H1 (cell line): ENCODE measurements around the gene BBIP1. TPM values are rescaled to one million over a fixed set of nuclear protein-coding genes. Genes with fewer than 3 reads are reported as not detected.

ENCODE experiments used
- CTCF ChIA-PET: fragments of 300-600 bp; sonication (Branson Sonifier 250); formaldehyde crosslinking; loops from one replicate; lab custom pipeline; 2021; ENCODE audit not compliant: partially characterized antibody; lab: Charles Lee
- POLR2A ChIA-PET: fragments of 300-600 bp; sonication (Branson Sonifier 250); formaldehyde crosslinking; loops from one replicate; lab custom pipeline; 2021; ENCODE audit warnings: inconsistent platforms; ENCODE audit not compliant: partially characterized antibody; lab: Charles Lee
- DNase-seq, 2 experiments: peaks; one replicate each; pipeline versions ENCODE4 v3.0.0 to v3.0.0-alpha.2; 2010 to 2022; ENCODE audit warnings: low spot score in 2 of 2, low read depth in 1 of 2, mixed read lengths in 1 of 2
- FAIRE-seq: peaks from 2 replicates; lab custom pipeline; 2011; peaks lifted over from hg19 to GRCh38; lab: Jason Lieb, UNC
- H2AFZ ChIP-seq: 2 replicates; pipeline ENCODE4 v1.8.1; 2012; ENCODE audit warnings: low read length, inconsistent platforms
- H2AK5ac ChIP-seq: 2 replicates; pipeline ENCODE4 v1.6.1; 2013; ENCODE audit warnings: low read depth, low read length
- H2BK120ac ChIP-seq: replicated peaks from 2 replicates; pipeline ENCODE3; 2013; ENCODE audit warnings: low read depth, low read length, inconsistent platforms
- H2BK12ac ChIP-seq: 2 replicates; pipeline ENCODE4 v1.6.1; 2013; ENCODE audit warnings: low read depth, low read length
- H2BK15ac ChIP-seq: 2 replicates; pipeline ENCODE4 v1.6.1; 2013; ENCODE audit warnings: low read length
- H2BK20ac ChIP-seq: 2 replicates; pipeline ENCODE4 v1.6.1; 2013; ENCODE audit warnings: low read length
- H2BK5ac ChIP-seq: 2 replicates; pipeline ENCODE4 v1.6.1; 2013; ENCODE audit warnings: low read depth, low read length
- H3K14ac ChIP-seq: 2 replicates; pipeline ENCODE4 v1.6.1; 2013; ENCODE audit warnings: inconsistent platforms; ENCODE audit not compliant: insufficient read length
- H3K18ac ChIP-seq: 2 replicates; pipeline ENCODE4 v1.6.1; 2013; ENCODE audit warnings: low read length; ENCODE audit errors: extremely low read depth
- H3K23ac ChIP-seq: 2 replicates; pipeline ENCODE4 v1.6.1; 2013; ENCODE audit warnings: inconsistent platforms; ENCODE audit not compliant: insufficient read length
- H3K23me2 ChIP-seq: 2 replicates; pipeline ENCODE4 v1.6.1; 2013; ENCODE audit warnings: low read depth, low read length
- H3K27ac ChIP-seq: 2 replicates; pipeline ENCODE4 v1.6.1; 2011; ENCODE audit warnings: low read depth, low read length, inconsistent platforms
- H3K27me3 ChIP-seq, 4 experiments: replicated peaks in 1 of 4; 1 replicate in 1 of 4; 2 replicates in 3 of 4; pipeline versions ENCODE4 v1.6.1 to v1.8.1; 2011 to 2013; ENCODE audit warnings: low read length in 3 of 4, mild to moderate bottlenecking in 3 of 4, inconsistent platforms in 2 of 4, mixed read lengths in 2 of 4, moderate library complexity in 1 of 4; ENCODE audit not compliant: control insufficient read depth in 3 of 4, insufficient read depth in 3 of 4; ENCODE audit errors: extremely low read depth in 1 of 4
- H3K36me3 ChIP-seq, 4 experiments: 2 replicates each; pipeline versions ENCODE4 v1.6.1 to v1.8.1; 2011 to 2013; ENCODE audit warnings: mild to moderate bottlenecking in 4 of 4, low read length in 3 of 4, moderate library complexity in 2 of 4, control low read depth in 1 of 4, inconsistent platforms in 1 of 4; ENCODE audit not compliant: insufficient read depth in 4 of 4, control insufficient read depth in 2 of 4
- H3K4ac ChIP-seq: replicated peaks from 2 replicates; pipeline ENCODE3; 2013; ENCODE audit warnings: low read length, low read depth, mixed read lengths, inconsistent platforms; ENCODE audit not compliant: insufficient read length
- H3K4me1 ChIP-seq, 4 experiments: replicated peaks in 1 of 4; 1 replicate in 1 of 4; 2 replicates in 3 of 4; pipeline versions ENCODE4 v1.6.1 to v1.8.1; 2011 to 2013; ENCODE audit warnings: low read length in 3 of 4, inconsistent platforms in 2 of 4, mixed read lengths in 1 of 4; ENCODE audit not compliant: insufficient read depth in 4 of 4, control insufficient read depth in 3 of 4
- H3K4me2 ChIP-seq, 2 experiments: 2 replicates each; pipeline versions ENCODE4 v1.6.1 to v1.8.1; 2011 to 2013; ENCODE audit warnings: low read depth in 2 of 2, low read length in 2 of 2, control low read depth in 1 of 2, inconsistent platforms in 1 of 2, mild to moderate bottlenecking in 1 of 2; ENCODE audit not compliant: insufficient read depth in 1 of 2
- H3K4me3 ChIP-seq, 4 experiments: fragments of 200-600, 300-600 bp in 1 of 4; sonication (generic), shearing (Covaris generic), sonication (Bioruptor Twin) in 1 of 4; 2 replicates each; pipeline versions ENCODE4 v1.5.1 to v1.8.1; 2011 to 2016; ENCODE audit warnings: low read length in 4 of 4, low read depth in 3 of 4, control low read depth in 2 of 4, inconsistent platforms in 2 of 4, mild to moderate bottlenecking in 2 of 4, mixed read lengths in 1 of 4, moderate library complexity in 1 of 4; ENCODE audit not compliant: insufficient read depth in 2 of 4; ENCODE audit errors: extremely low read depth in 1 of 4
- H3K56ac ChIP-seq: replicated peaks from 2 replicates; pipeline ENCODE3; 2013; ENCODE audit warnings: low read depth, mild to moderate bottlenecking, mixed read lengths, low read length, inconsistent platforms; ENCODE audit not compliant: insufficient read length
- H3K79me1 ChIP-seq: 2 replicates; pipeline ENCODE4 v1.6.1; 2013; ENCODE audit warnings: low read depth, low read length, control low read depth
- H3K79me2 ChIP-seq, 2 experiments: 2 replicates each; pipeline versions ENCODE4 v1.6.1 to v1.8.1; 2012 to 2013; ENCODE audit warnings: low read length in 2 of 2, mild to moderate bottlenecking in 2 of 2, inconsistent platforms in 1 of 2; ENCODE audit not compliant: insufficient read depth in 2 of 2, control insufficient read depth in 1 of 2
- H3K9ac ChIP-seq, 4 experiments: replicated peaks in 1 of 4; 1 replicate in 1 of 4; 2 replicates in 3 of 4; pipeline versions ENCODE4 v1.6.1 to v1.8.1; 2011 to 2013; ENCODE audit warnings: low read depth in 3 of 4, low read length in 3 of 4, control low read depth in 2 of 4, mild to moderate bottlenecking in 2 of 4, moderate library complexity in 2 of 4, inconsistent platforms in 1 of 4; ENCODE audit errors: extremely low read depth in 1 of 4
- H3K9me3 ChIP-seq, 2 experiments: 2 replicates each; pipeline versions ENCODE4 v1.6.1 to v1.8.1; 2012 to 2013; ENCODE audit warnings: mild to moderate bottlenecking in 2 of 2, moderate library complexity in 2 of 2, control low read depth in 1 of 2, inconsistent platforms in 1 of 2, low read depth in 1 of 2, low read length in 1 of 2, mixed read lengths in 1 of 2; ENCODE audit not compliant: insufficient read depth in 2 of 2
- H4K20me1 ChIP-seq, 2 experiments: replicated peaks in 1 of 2; 2 replicates each; pipeline versions ENCODE3 to v1.8.1; 2011 to 2013; ENCODE audit warnings: inconsistent platforms in 2 of 2, low read length in 2 of 2, mild to moderate bottlenecking in 1 of 2; ENCODE audit not compliant: insufficient read depth in 2 of 2, control insufficient read depth in 1 of 2
- H4K5ac ChIP-seq: 2 replicates; pipeline ENCODE4 v1.6.1; 2013; ENCODE audit warnings: low read length, low read depth, mixed read lengths, inconsistent platforms; ENCODE audit not compliant: insufficient read length
- H4K8ac ChIP-seq: 2 replicates; pipeline ENCODE4 v1.8.0; 2013; ENCODE audit warnings: mild to moderate bottlenecking, moderate library complexity, low read length, inconsistent platforms; ENCODE audit not compliant: insufficient read depth; ENCODE audit errors: extremely low read depth
- H4K91ac ChIP-seq: replicated peaks from 2 replicates; pipeline ENCODE3; 2013; ENCODE audit warnings: low read length, mixed read lengths, inconsistent platforms; ENCODE audit not compliant: insufficient read length
- ATF2 ChIP-seq: IDR thresholded peaks from 2 replicates; pipeline ENCODE4 v1.6.1; 2012; ENCODE audit warnings: low read length, inconsistent platforms
- BACH1 ChIP-seq: IDR thresholded peaks from 2 replicates; pipeline ENCODE4 v1.6.1; 2012; ENCODE audit warnings: low read length, improper control_type of control experiment
- BRCA1 ChIP-seq: IDR thresholded peaks from 2 replicates; pipeline ENCODE4 v1.6.1; 2012; ENCODE audit warnings: low read depth, low read length, improper control_type of control experiment
- CHD2 ChIP-seq: IDR thresholded peaks from 2 replicates; pipeline ENCODE4 v1.6.1; 2012; ENCODE audit warnings: low read length, improper control_type of control experiment
- CTBP2 ChIP-seq: IDR thresholded peaks from 2 replicates; pipeline ENCODE4 v1.7.0; 2011; ENCODE audit warnings: borderline replicate concordance, mild to moderate bottlenecking, moderate library complexity, mixed read lengths, low read length; ENCODE audit not compliant: insufficient read depth, insufficient read length
- NRF1 ChIP-seq: IDR thresholded peaks from 2 replicates; pipeline ENCODE4 v1.6.1; 2011; ENCODE audit warnings: mild to moderate bottlenecking, low read depth, low read length, improper control_type of control experiment
- SAP30 ChIP-seq: fragments of 300-600 bp; sonication (generic); IDR thresholded peaks from 2 replicates; pipeline ENCODE4 v1.7.1; 2012; ENCODE audit warnings: low read length, moderate library complexity, mild to moderate bottlenecking, inconsistent platforms; ENCODE audit not compliant: insufficient read depth, insufficient replicate concordance
- SIRT6 ChIP-seq: IDR thresholded peaks from one replicate; pipeline ENCODE4 v1.7.1; 2012; ENCODE audit warnings: low read length, inconsistent platforms
- SRF ChIP-seq: IDR thresholded peaks from 2 replicates; pipeline ENCODE4 v1.6.1; 2011; ENCODE audit warnings: mild to moderate bottlenecking, low read depth, low read length, moderate library complexity
- WGBS, 2 experiments: shearing (Covaris generic) in 1 of 2; methylation state at CpG; one replicate each; pipeline versions ENCODE4 v1.1.6 to v1.1.7; 2013 to 2015; ENCODE audit warnings: low lambda C conversion rate in 2 of 2, mixed read lengths in 2 of 2, inconsistent platforms in 1 of 2, low coverage in 1 of 2, missing lambda C conversion rate in 1 of 2; ENCODE audit not compliant: insufficient replicate concordance in 2 of 2, insufficient coverage in 1 of 2, insufficient read length in 1 of 2; ENCODE audit errors: extremely low coverage in 1 of 2, missing lambda C conversion rate in 1 of 2; 5-methylcytosine and 5-hydroxymethylcytosine counted together
- polyA plus RNA-seq, 7 experiments: library from polyadenylated mRNA; depleted of rRNA in 3 of 7; stranded (reverse) in 5 of 7; unstranded in 2 of 7; fragments of >200 nt in 5 of 7; fragments of 200-250 nt in 2 of 7; gene quantifications; 1 replicate in 5 of 7; 2 replicates in 1 of 7; 4 replicates in 1 of 7; pipeline versions ENCODE4 v1.2.1 to v1.2.3, GENCODE V29; 2011 to 2013; ENCODE audit warnings: missing spikeins in 2 of 7, mixed read lengths in 2 of 7
- total RNA-seq: library from RNA; stranded (reverse); fragmentation: NEBNext Ultra II Directional; extraction: Animal tissue kit (Norgen Biotek cat#: 25700); gene quantifications from 2 replicates; pipeline ENCODE4 v1.2.1, GENCODE V29; 2021

Gene BBIP1
- total and polyA plus RNA-seq, 2 of the 8 experiments (the other 6 are each of a cell fraction or from before 2014, with no cell fraction given): 8.8 to 19.6 TPM

- H3K23ac ChIP-seq: no peak overlapping the region
- no peak overlapping the region for H2BK120ac ChIP-seq
- TF ChIP-seq SAP30 (no peak), NRF1 (no peak), ATF2 (no peak), BACH1 (no peak), SRF (no peak), SIRT6 (no peak), CTBP2 (no peak), CHD2 (no peak), BRCA1 (no peak)
Measured at GRCh38 chr10:110872145-110872983, 46.6 kb downstream of the BBIP1 start.

More at GRCh38 chr10:110872145-110872983, 46.6 kb downstream of the BBIP1 start:
- H4K8ac ChIP-seq: peak overlapping the region; percentile 86; the same call in 1 of the 2 replicates
- peak overlapping the region; percentile 36; the same call in 1 of the 2 replicates for H3K18ac ChIP-seq
- no peak overlapping the region for H3K14ac ChIP-seq
- H3K27me3 ChIP-seq: no peaks in the 10 kb centered on the region
- H2AK5ac ChIP-seq: no peak overlapping the region
- no peak overlapping the region for H2BK12ac ChIP-seq
- H3K4me2 ChIP-seq: peak overlapping the region; percentile 81 to 83
- peaks cover 0 to 3% (median 0%) of the 10 kb centered on the region in 4 experiments; a peak in 2 of 8 replicates for H3K36me3 ChIP-seq
- H3K9ac ChIP-seq: peak overlapping the region; percentile 62 to 88 (median 70)
- H3K56ac ChIP-seq: no peak overlapping the region
- ChIA-PET POLR2A (interaction anchor here (0.8 to 1.5 kb wide), 9 partner anchors 10 to 568 kb away, joined by 3 to 5 read pairs (median 4); partner anchors contain the start of genes BBIP1, SHOC2 and SMNDC1), CTCF (interaction anchor here (0.6 to 0.7 kb wide), 3 partner anchors 71 to 272 kb away, joined by 3 read pairs; no protein-coding TSS in a partner anchor)
- no peak overlapping the region for H2BK15ac ChIP-seq
- H2BK5ac ChIP-seq: no peak overlapping the region
- H3K27ac ChIP-seq: peak overlapping the region; percentile 77
- no peak for FAIRE-seq
- no peak overlapping the region for H3K4ac ChIP-seq
- H2AFZ ChIP-seq: 0 out of 2 replicates have a peak overlapping the region, but pooled peaks have one; percentile 43
- H4K91ac ChIP-seq: peak overlapping the region; percentile 88
- peak; percentile 61 to 82 for DNase-seq
- no peaks in the 10 kb centered on the region for H4K20me1 ChIP-seq
- WGBS, 2 experiments: 1% methylated on average over 12 of the region's 70 CpGs; no CpG with 5 or more reads in 1 of the 2 experiments
- no peaks in the 10 kb centered on the region for H3K9me3 ChIP-seq
- no peaks in the 10 kb centered on the region; the same call in 1 of the 2 replicates for H3K79me1 ChIP-seq
- peaks cover 2% of the 10 kb centered on the region; the same call in 1 of the 2 replicates for H3K23me2 ChIP-seq
- no peak overlapping the region for H2BK20ac ChIP-seq
- peaks cover 4 to 12% (median 8%) of the 10 kb centered on the region in 4 experiments for H3K4me1 ChIP-seq
- H3K79me2 ChIP-seq: peaks cover 0 to 11% of the 10 kb centered on the region in 2 experiments; a peak in 2 of 4 replicates
- H3K4me3 ChIP-seq: peak overlapping the region; percentile 50 to 74 (median 64)
- H4K5ac ChIP-seq: peak overlapping the region; percentile 51
